ENCODE data around the gene NAV2. TPM values are rescaled to one million over a fixed set of nuclear protein-coding genes. Genes with fewer than 3 reads are reported as not detected.
A peak's percentile ranks its signal among the peaks of the same experiment; 100 is the strongest.

The NAV2 gene
- total RNA-seq, 1 experiment from 2014 or later: 139 TPM

- no peak for TF ChIP-seq CTCF (IDR thresholded peaks at IDR 0.05; ENCODE audit: unreplicated experiment)
- intact Hi-C loops (cut with micrococcal nuclease): loop anchor here (1.0 kb wide), 2 partner anchors 9 to 59 kb away; no protein-coding TSS in a partner anchor
- POLR2A ChIA-PET: interaction anchor here (0.6 to 17.6 kb wide), 14 partner anchors 8 to 606 kb away, joined by 3 to 492 read pairs (median 4); no protein-coding TSS in a partner anchor
- BruUV-seq (replicated peaks): no TSS peak
- peak; percentile 67 for DNase-seq (ENCODE audit: unreplicated experiment)
- peaks cover 43% of the 10 kb centered on the region for H3K4me1 Mint-ChIP-seq (ENCODE audit: insufficient read depth, unreplicated experiment)
- no peaks in the 10 kb centered on the region for H3K27me3 Mint-ChIP-seq (ENCODE audit: insufficient read depth, unreplicated experiment)
- no peak overlapping the region for H3K27ac Mint-ChIP-seq (ENCODE audit: low read depth, unreplicated experiment)
- H3K4me3 Mint-ChIP-seq (ENCODE audit: unreplicated experiment): no peak overlapping the region
- CTCF ChIA-PET: interaction anchor here (0.9 to 9.0 kb wide), 7 partner anchors 11 to 97 kb away, joined by 3 to 93 read pairs (median 4); no protein-coding TSS in a partner anchor
- H3K9me3 Mint-ChIP-seq (ENCODE audit: unreplicated experiment): no peaks in the 10 kb centered on the region
- no peaks in the 10 kb centered on the region for H3K36me3 Mint-ChIP-seq (ENCODE audit: insufficient read depth, unreplicated experiment)
Measured at GRCh38 chr11:20013346-20014066, 300.9 kb downstream of the NAV2 start.

- POLR2A ChIA-PET: interaction anchor here (0.7 to 17.6 kb wide), 10 partner anchors 14 to 97 kb away, joined by 3 to 492 read pairs (median 8); no protein-coding TSS in a partner anchor
- H3K27me3 Mint-ChIP-seq (ENCODE audit: insufficient read depth, unreplicated experiment): no peaks in the 10 kb centered on the region
- intact Hi-C loops (cut with micrococcal nuclease): no loop called here
- peaks cover 43% of the 10 kb centered on the region for H3K4me1 Mint-ChIP-seq (ENCODE audit: insufficient read depth, unreplicated experiment)
- BruUV-seq (replicated peaks): no TSS peak
- no peak overlapping the region for H3K4me3 Mint-ChIP-seq (ENCODE audit: unreplicated experiment)
- H3K36me3 Mint-ChIP-seq (ENCODE audit: insufficient read depth, unreplicated experiment): no peaks in the 10 kb centered on the region
- no peak for DNase-seq (ENCODE audit: unreplicated experiment)
- TF ChIP-seq CTCF (IDR thresholded peaks at IDR 0.05; ENCODE audit: unreplicated experiment): no peak
- CTCF ChIA-PET: interaction anchor here (0.7 to 9.0 kb wide), 6 partner anchors 11 to 141 kb away, joined by 3 to 93 read pairs (median 4); no protein-coding TSS in a partner anchor
- H3K9me3 Mint-ChIP-seq (ENCODE audit: unreplicated experiment): no peaks in the 10 kb centered on the region
- no peak overlapping the region for H3K27ac Mint-ChIP-seq (ENCODE audit: low read depth, unreplicated experiment)
Measured at GRCh38 chr11:20014067-20014402, 301.4 kb downstream of the NAV2 start.

- Mint-ChIP-seq H3K4me3 (ENCODE audit: unreplicated experiment) (no peak overlapping the region), H3K27ac (ENCODE audit: low read depth, unreplicated experiment) (peak overlapping the region; percentile 89), H3K9me3 (ENCODE audit: unreplicated experiment) (no peaks in the 10 kb centered on the region), H3K36me3 (ENCODE audit: insufficient read depth, unreplicated experiment) (no peaks in the 10 kb centered on the region), H3K4me1 (ENCODE audit: insufficient read depth, unreplicated experiment) (peaks cover 43% of the 10 kb centered on the region), H3K27me3 (ENCODE audit: insufficient read depth, unreplicated experiment) (no peaks in the 10 kb centered on the region)
- ChIA-PET CTCF (interaction anchor here (0.9 to 9.0 kb wide), 5 partner anchors 10 to 97 kb away, joined by 3 to 93 read pairs (median 4); no protein-coding TSS in a partner anchor), POLR2A (interaction anchor here (0.7 to 17.6 kb wide), 13 partner anchors 10 to 97 kb away, joined by 3 to 492 read pairs (median 7); no protein-coding TSS in a partner anchor)
- no peak for DNase-seq (ENCODE audit: unreplicated experiment)
- no peak for TF ChIP-seq CTCF (IDR thresholded peaks at IDR 0.05; ENCODE audit: unreplicated experiment)
- BruUV-seq (replicated peaks): no TSS peak
- intact Hi-C loops (cut with micrococcal nuclease): no loop called here
Measured at GRCh38 chr11:20015101-20015500, 302.5 kb downstream of the NAV2 start.
